GM12878 (cell line): ENCODE results near the gene CENPP. TPM values are rescaled to one million over a fixed set of nuclear protein-coding genes. Genes with fewer than 3 reads are reported as not detected.

Experiments used
- ATAC-seq: fragments of 200-7000 bp; cut with Tn5 transposase; 3 replicates; pipeline ENCODE4 v1.9.1; 2020; ENCODE audit warnings: mild to moderate bottlenecking, moderate library complexity
- BruUV-seq: library from RNA; stranded (reverse); fragments of 400-500 nt; replicated peaks from 2 replicates; lab custom pipeline; 2021; lab: Mats Ljungman, UMichigan
- CTCF ChIA-PET: fragments of 300-600 bp; sonication (Branson Sonifier 250); formaldehyde crosslinking; extraction: SDS; loops from one replicate; lab custom pipeline; 2021; ENCODE audit warnings: inconsistent platforms; lab: Yijun Ruan, JAX
- POLR2A ChIA-PET: fragments of 350-600 bp; formaldehyde crosslinking; extraction: SDS; loops from one replicate; lab custom pipeline; 2021; ENCODE audit warnings: inconsistent platforms; lab: Charles Lee
- RAD21 ChIA-PET: fragments of 300-600 bp; sonication (Branson Sonifier 250); formaldehyde crosslinking; loops from one replicate; lab custom pipeline; 2023; ENCODE audit warnings: antibody characterized with exemption; ENCODE audit not compliant: unreplicated experiment; lab: Charles Lee
- SMC1A ChIA-PET: fragments of 300-600 bp; sonication (Branson Sonifier 250); formaldehyde crosslinking; loops from one replicate; lab custom pipeline; 2023; ENCODE audit not compliant: unreplicated experiment, uncharacterized antibody; lab: Charles Lee
- DNase-seq: peaks from one replicate; pipeline ENCODE4 v3.0.0-alpha.2; 2011; ENCODE audit warnings: low read depth, low spot score
- FAIRE-seq: peaks from 3 replicates; lab custom pipeline; 2011; peaks lifted over from hg19 to GRCh38; lab: Jason Lieb, UNC
- H2AFZ ChIP-seq: 2 replicates; pipeline ENCODE4 v1.6.0; 2011; ENCODE audit warnings: low read depth, low read length, control low read depth; ENCODE audit not compliant: control insufficient read depth
- H3K27ac ChIP-seq: 2 replicates; pipeline ENCODE4 v1.5.1; 2011; ENCODE audit warnings: control low read depth; ENCODE audit not compliant: control insufficient read depth, insufficient read depth
- H3K27me3 ChIP-seq, 2 experiments: replicated peaks in 1 of 2; 2 replicates each; pipeline versions ENCODE4 v1.6.0 to v1.6.1; 2011; ENCODE audit warnings: low read length in 1 of 2; ENCODE audit not compliant: control insufficient read depth in 2 of 2, insufficient read depth in 2 of 2
- H3K36me3 ChIP-seq, 2 experiments: 2 replicates each; pipeline ENCODE4 v1.5.1; 2011; ENCODE audit warnings: low read length in 1 of 2; ENCODE audit not compliant: control insufficient read depth in 2 of 2, insufficient read depth in 2 of 2
- H3K4me1 ChIP-seq: 2 replicates; pipeline ENCODE4 v1.6.1; 2011; ENCODE audit warnings: mild to moderate bottlenecking, low read length, moderate library complexity, mixed read lengths; ENCODE audit not compliant: control insufficient read depth, insufficient read depth
- H3K4me2 ChIP-seq: 2 replicates; pipeline ENCODE4 v1.6.0; 2011; ENCODE audit warnings: control low read depth; ENCODE audit not compliant: control insufficient read depth, insufficient read depth
- H3K4me3 ChIP-seq: fragments of 200-600 bp; sonication (generic); 2 replicates; pipeline ENCODE4 v1.5.1; 2016
- H3K79me2 ChIP-seq: 2 replicates; pipeline ENCODE4 v1.6.0; 2011; ENCODE audit warnings: low read length; ENCODE audit not compliant: control insufficient read depth, insufficient read depth
- H3K9ac ChIP-seq: 2 replicates; pipeline ENCODE4 v1.8.0; 2011; ENCODE audit warnings: low read length, control low read depth, mixed read lengths; ENCODE audit not compliant: control insufficient read depth, insufficient read depth
- H3K9me3 ChIP-seq: replicated peaks from 3 replicates; pipeline ENCODE4 v1.5.1; 2011; ENCODE audit warnings: mild to moderate bottlenecking, low read length; ENCODE audit not compliant: control insufficient read depth, insufficient read depth
- H4K20me1 ChIP-seq: 2 replicates; pipeline ENCODE4 v1.6.0; 2011; ENCODE audit not compliant: control insufficient read depth, insufficient read depth
- CBX3 ChIP-seq: fragments of 200-600 bp; sonication (generic); IDR thresholded peaks from 2 replicates; pipeline ENCODE4 v1.6.1; 2016; ENCODE audit warnings: low read depth, borderline replicate concordance
- FOXM1 ChIP-seq: IDR thresholded peaks from 2 replicates; pipeline ENCODE4 v1.6.1; 2012; ENCODE audit warnings: low read depth, mild to moderate bottlenecking, inconsistent platforms, low read length, moderate library complexity
- HDGF ChIP-seq: fragments of 450-650 bp; IDR thresholded peaks from 2 replicates; pipeline ENCODE4 v1.6.1; 2016; ENCODE audit warnings: antibody characterized with exemption
- NFIC ChIP-seq: IDR thresholded peaks from 2 replicates; pipeline ENCODE4 v1.6.1; 2012; ENCODE audit warnings: low read depth, mild to moderate bottlenecking, inconsistent platforms, low read length, moderate library complexity
- NR2C1 ChIP-seq: fragments of 450-650 bp; IDR thresholded peaks from 2 replicates; pipeline ENCODE4 v1.6.1; 2017; ENCODE audit warnings: antibody characterized with exemption, mild to moderate bottlenecking, moderate library complexity
- SUZ12 ChIP-seq: fragments of 200-600 bp; sonication (generic); IDR thresholded peaks from one replicate; pipeline ENCODE4 v1.6.1; 2018; ENCODE audit warnings: antibody characterized with exemption, mild to moderate bottlenecking; ENCODE audit not compliant: unreplicated experiment
- YBX1 ChIP-seq: fragments of 450-650 bp; IDR thresholded peaks from 2 replicates; pipeline ENCODE4 v1.6.1; 2016; ENCODE audit warnings: antibody characterized with exemption
- ZSCAN29 ChIP-seq: fragments of 450-650 bp; IDR thresholded peaks from 2 replicates; pipeline ENCODE4 v1.6.1; 2017; ENCODE audit warnings: mild to moderate bottlenecking, moderate library complexity
- WGBS: methylation state at CpG from one replicate; pipeline ENCODE4 v1.1.6; 2016; ENCODE audit warnings: low lambda C conversion rate; ENCODE audit not compliant: insufficient replicate concordance, insufficient coverage; ENCODE audit errors: missing lambda C conversion rate; 5-methylcytosine and 5-hydroxymethylcytosine counted together
- in situ Hi-C: fragments of 300-500 bp; cut with MboI; formaldehyde crosslinking; loops from 9 replicates; pipeline ENCODE4 v1.14.3; 2018; ENCODE audit warnings: mixed read lengths
- intact Hi-C: fragments of 100-400 bp; cut with micrococcal nuclease; formaldehyde crosslinking; loops from one replicate; pipeline ENCODE4 v1.14.2; 2022; ENCODE audit not compliant: unreplicated experiment
- polyA plus RNA-seq, 11 experiments: library from polyadenylated mRNA; depleted of rRNA in 4 of 11; unstranded in 6 of 11; stranded (reverse) in 5 of 11; fragments of >200 nt; fragmentation: Nextera tagmentation in 4 of 11; fragmentation: Illumina TruSeq in 1 of 11; extraction: Ambion mirVana in 4 of 11; extraction: Trizol in 1 of 11; gene quantifications; 1 replicate in 1 of 11; 2 replicates in 10 of 11; pipeline versions ENCODE4 v1.2.1 to v1.2.3, GENCODE V29; 2011 to 2016; ENCODE audit warnings: inconsistent platforms in 2 of 11, missing spikeins in 2 of 11, low read depth in 1 of 11
- total RNA-seq, 4 experiments: library from RNA; depleted of rRNA in 3 of 4; stranded (reverse); fragments of >200 nt in 3 of 4; fragmentation: Illumina TruSeq in 1 of 4; extraction: Trizol in 1 of 4; gene quantifications; 2 replicates each; pipeline versions ENCODE4 v1.2.1 to v1.2.3, GENCODE V29; 2013 to 2021
- TF ChIP-seq, protein P1 (sequence below): IDR thresholded peaks from 2 replicates; pipeline ENCODE4 v1.6.1; 2012; ENCODE audit warnings: low read length, inconsistent platforms
- TF ChIP-seq, protein P2 (sequence below): fragments of 150-350 bp; IDR thresholded peaks from 2 replicates; pipeline ENCODE4 v1.6.1; 2016; ENCODE audit warnings: low read depth, low read length

Gene CENPP
- total and polyA plus RNA-seq, 10 of the 15 experiments (the other 5 are each of a cell fraction or from before 2014, with no cell fraction given): 9.4 to 31.4 (median 19.8) TPM

DNA sequence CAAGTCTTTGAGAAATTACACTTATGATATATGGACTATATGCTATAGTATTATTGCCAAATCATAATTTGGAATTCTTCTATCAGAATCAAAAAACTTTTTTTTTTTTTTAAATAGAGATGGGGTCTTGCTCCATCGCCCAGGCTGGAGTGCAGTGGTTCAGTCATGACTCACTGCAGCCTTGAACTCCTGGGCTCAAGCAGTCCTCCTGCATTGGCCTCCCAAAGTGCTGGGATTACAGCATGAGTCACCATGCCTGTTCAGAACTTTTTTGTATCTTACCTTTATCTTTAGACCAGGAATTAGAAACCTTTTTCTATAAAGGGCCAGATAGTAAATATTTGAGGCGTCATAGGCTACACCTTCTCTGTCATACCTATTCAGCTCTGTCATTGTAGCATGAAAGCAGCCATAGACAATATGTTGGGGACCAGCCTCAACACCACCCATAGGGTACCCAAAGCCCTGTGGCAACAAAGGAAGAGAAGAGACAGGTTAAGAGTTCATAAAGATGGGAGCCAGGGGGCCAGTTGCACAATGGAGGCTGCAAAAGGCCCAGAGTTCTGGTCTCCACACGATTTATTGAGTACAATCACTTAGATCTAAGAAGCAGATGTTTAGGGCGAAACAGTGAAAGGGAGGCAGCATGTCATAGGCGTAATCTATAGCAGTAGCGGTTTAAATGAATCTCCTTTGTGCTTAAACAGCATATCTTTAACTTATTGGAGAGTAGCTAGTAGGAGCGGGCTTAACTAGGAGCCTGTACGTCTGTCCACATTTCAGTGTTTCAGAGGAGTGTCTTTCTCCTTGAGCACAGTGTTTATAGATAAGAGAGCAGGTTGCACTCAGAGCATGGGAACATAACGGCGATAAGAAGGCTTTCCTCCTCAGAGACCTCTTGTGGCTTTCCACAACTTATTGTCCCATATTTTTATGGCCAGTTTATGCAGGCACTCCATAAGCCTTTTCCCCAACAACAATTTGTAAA lies 197.5 kb downstream of the CENPP start:
- Histone ChIP-seq H3K4me1 (no peaks in the 10 kb centered on the region), H3K4me3 (no peak overlapping the region), H3K9ac (no peak overlapping the region), H4K20me1 (no peaks in the 10 kb centered on the region), H3K9me3 (no peaks in the 10 kb centered on the region), H2AFZ (no peak overlapping the region), H3K27ac (no peak overlapping the region), H3K4me2 (no peak overlapping the region), H3K79me2 (no peaks in the 10 kb centered on the region), H3K27me3 (no peaks in the 10 kb centered on the region), H3K36me3 (no peaks in the 10 kb centered on the region)
- WGBS: 95% methylated on average over 10 of the region's 10 CpGs
- TF ChIP-seq ZSCAN29: no peak
- no peak for TF ChIP-seq NR2C1
- TF ChIP-seq, protein P1, sequence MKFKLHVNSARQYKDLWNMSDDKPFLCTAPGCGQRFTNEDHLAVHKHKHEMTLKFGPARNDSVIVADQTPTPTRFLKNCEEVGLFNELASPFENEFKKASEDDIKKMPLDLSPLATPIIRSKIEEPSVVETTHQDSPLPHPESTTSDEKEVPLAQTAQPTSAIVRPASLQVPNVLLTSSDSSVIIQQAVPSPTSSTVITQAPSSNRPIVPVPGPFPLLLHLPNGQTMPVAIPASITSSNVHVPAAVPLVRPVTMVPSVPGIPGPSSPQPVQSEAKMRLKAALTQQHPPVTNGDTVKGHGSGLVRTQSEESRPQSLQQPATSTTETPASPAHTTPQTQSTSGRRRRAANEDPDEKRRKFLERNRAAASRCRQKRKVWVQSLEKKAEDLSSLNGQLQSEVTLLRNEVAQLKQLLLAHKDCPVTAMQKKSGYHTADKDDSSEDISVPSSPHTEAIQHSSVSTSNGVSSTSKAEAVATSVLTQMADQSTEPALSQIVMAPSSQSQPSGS: no peak
- no peak for TF ChIP-seq CBX3
- TF ChIP-seq HDGF: no peak
- no peak for TF ChIP-seq FOXM1
- no peak for TF ChIP-seq YBX1
- no peak for TF ChIP-seq SUZ12
- TF ChIP-seq NFIC: no peak
- TF ChIP-seq, protein P2, sequence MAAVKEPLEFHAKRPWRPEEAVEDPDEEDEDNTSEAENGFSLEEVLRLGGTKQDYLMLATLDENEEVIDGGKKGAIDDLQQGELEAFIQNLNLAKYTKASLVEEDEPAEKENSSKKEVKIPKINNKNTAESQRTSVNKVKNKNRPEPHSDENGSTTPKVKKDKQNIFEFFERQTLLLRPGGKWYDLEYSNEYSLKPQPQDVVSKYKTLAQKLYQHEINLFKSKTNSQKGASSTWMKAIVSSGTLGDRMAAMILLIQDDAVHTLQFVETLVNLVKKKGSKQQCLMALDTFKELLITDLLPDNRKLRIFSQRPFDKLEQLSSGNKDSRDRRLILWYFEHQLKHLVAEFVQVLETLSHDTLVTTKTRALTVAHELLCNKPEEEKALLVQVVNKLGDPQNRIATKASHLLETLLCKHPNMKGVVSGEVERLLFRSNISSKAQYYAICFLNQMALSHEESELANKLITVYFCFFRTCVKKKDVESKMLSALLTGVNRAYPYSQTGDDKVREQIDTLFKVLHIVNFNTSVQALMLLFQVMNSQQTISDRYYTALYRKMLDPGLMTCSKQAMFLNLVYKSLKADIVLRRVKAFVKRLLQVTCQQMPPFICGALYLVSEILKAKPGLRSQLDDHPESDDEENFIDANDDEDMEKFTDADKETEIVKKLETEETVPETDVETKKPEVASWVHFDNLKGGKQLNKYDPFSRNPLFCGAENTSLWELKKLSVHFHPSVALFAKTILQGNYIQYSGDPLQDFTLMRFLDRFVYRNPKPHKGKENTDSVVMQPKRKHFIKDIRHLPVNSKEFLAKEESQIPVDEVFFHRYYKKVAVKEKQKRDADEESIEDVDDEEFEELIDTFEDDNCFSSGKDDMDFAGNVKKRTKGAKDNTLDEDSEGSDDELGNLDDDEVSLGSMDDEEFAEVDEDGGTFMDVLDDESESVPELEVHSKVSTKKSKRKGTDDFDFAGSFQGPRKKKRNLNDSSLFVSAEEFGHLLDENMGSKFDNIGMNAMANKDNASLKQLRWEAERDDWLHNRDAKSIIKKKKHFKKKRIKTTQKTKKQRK: no peak
- ATAC-seq: no peak
- RAD21 ChIA-PET: no interaction called here
- CTCF ChIA-PET: interaction anchor here (1.1 kb wide), 1 partner anchor 11 kb away, joined by 3 read pairs; no protein-coding TSS in a partner anchor
- POLR2A ChIA-PET: no interaction called here
- in situ Hi-C loops: no loop called here
- no peak for DNase-seq
- no peak for FAIRE-seq
- intact Hi-C loops: no loop called here
- SMC1A ChIA-PET: no interaction called here
- no TSS peak for BruUV-seq
